HG03442 (cell line): ENCODE results near the gene COL18A1.
"Not testable (repeated sequence)": the region's sequence is repeated elsewhere in the genome, so short reads cannot be mapped to it uniquely, and the experiment has no call there.

Source experiments
- ATAC-seq: cut with Tn5 transposase; IDR thresholded peaks from one replicate; pipeline ENCODE4 v1.9.1; 2021; ENCODE audit warnings: mild to moderate bottlenecking, moderate library complexity; ENCODE audit not compliant: unreplicated experiment

The COL18A1 gene

GRCh38 chr21:45550522-45551210 is 145.7 kb downstream of the COL18A1 start:
- ATAC-seq = no peak

- no peak for ATAC-seq
Measured at GRCh38 chr21:45551316-45551715, 146.4 kb downstream of the COL18A1 start.

GRCh38 chr21:45551783-45552695 is 147.1 kb downstream of the COL18A1 start:
- ATAC-seq = no peak

- no peak for ATAC-seq
Measured at GRCh38 chr21:45552696-45553391, 147.9 kb downstream of the COL18A1 start.

- peak; percentile 55 for ATAC-seq
Measured at GRCh38 chr21:45554477-45555175, 149.7 kb downstream of the COL18A1 start.

GRCh38 chr21:45555251-45555556 is 150.2 kb downstream of the COL18A1 start:
- ATAC-seq = no peak

- no peak for ATAC-seq
Measured at GRCh38 chr21:45555557-45556301, 150.8 kb downstream of the COL18A1 start.

- ATAC-seq = no peak
Measured at GRCh38 chr21:45556302-45556644, 151.3 kb downstream of the COL18A1 start.

GRCh38 chr21:45556645-45557615 is 152.0 kb downstream of the COL18A1 start:
- no peak for ATAC-seq

- no peak for ATAC-seq
Measured at GRCh38 chr21:45557616-45558043, 152.7 kb downstream of the COL18A1 start.

GRCh38 chr21:45558044-45558721 is 153.2 kb downstream of the COL18A1 start:
- ATAC-seq = no peak

- ATAC-seq = no peak
Measured at GRCh38 chr21:45559216-45560105, 154.5 kb downstream of the COL18A1 start.

- ATAC-seq = no peak
Measured at GRCh38 chr21:45560106-45561021, 155.4 kb downstream of the COL18A1 start.

GRCh38 chr21:45561241-45561640 is 156.3 kb downstream of the COL18A1 start:
- ATAC-seq = not testable (repeated sequence)

GRCh38 chr21:45562402-45562801 is 157.4 kb downstream of the COL18A1 start:
- no peak for ATAC-seq

GRCh38 chr21:45562965-45563364 is 158.0 kb downstream of the COL18A1 start:
- ATAC-seq = no peak
